ENCODE data around the gene SORL1.

SORL1 gene

DNA sequence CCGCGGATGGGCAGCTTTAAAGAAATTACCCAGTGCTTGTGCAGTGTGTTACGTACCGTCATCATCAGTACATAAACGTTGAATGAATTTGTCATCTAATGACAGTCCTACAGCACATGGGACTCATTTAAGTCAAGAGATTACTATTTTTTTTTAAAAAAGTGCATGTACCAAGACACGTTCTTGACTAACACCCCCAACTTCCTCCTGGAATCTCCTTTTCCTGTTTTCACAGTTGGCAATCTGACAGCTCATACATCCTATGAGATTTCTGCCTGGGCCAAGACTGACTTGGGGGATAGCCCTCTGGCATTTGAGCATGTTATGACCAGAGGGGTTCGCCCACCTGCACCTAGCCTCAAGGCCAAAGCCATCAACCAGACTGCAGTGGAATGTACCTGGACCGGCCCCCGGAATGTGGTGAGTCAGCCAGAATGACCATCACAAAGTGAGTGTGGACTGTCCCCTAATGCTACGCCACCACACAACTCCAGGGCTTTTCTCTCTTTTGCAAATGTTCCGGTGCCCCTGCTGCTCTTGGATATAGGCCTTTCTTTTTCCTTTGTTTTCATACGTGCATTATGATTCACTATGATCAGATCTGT lies 162.6 kb downstream of the SORL1 start:
- H3K4me2 ChIP-seq (ENCODE audit: low read depth, low read length, poor library complexity, severe bottlenecking) = no peak overlapping the region
- no peaks in the 10 kb centered on the region for H3K4me1 ChIP-seq (ENCODE audit: insufficient read depth, low read length, poor library complexity, severe bottlenecking)
- H3K79me2 ChIP-seq (ENCODE audit: insufficient read depth, low read length) = no peaks in the 10 kb centered on the region
- H3K9me2 ChIP-seq (replicated peaks; ENCODE audit: low read depth, low read length) = no peaks in the 10 kb centered on the region
- H3K27me3 ChIP-seq (ENCODE audit: insufficient read depth, low read length, poor library complexity, severe bottlenecking) = no peaks in the 10 kb centered on the region
- H3K9ac ChIP-seq (ENCODE audit: low read depth, low read length, poor library complexity, severe bottlenecking) = no peak overlapping the region
- no peaks in the 10 kb centered on the region for H3F3A ChIP-seq (ENCODE audit: low read depth)
- TF ChIP-seq EZH2phosphoT487 (IDR thresholded peaks at IDR 0.05; ENCODE audit: borderline replicate concordance) = no peak
- TF ChIP-seq, protein P1, sequence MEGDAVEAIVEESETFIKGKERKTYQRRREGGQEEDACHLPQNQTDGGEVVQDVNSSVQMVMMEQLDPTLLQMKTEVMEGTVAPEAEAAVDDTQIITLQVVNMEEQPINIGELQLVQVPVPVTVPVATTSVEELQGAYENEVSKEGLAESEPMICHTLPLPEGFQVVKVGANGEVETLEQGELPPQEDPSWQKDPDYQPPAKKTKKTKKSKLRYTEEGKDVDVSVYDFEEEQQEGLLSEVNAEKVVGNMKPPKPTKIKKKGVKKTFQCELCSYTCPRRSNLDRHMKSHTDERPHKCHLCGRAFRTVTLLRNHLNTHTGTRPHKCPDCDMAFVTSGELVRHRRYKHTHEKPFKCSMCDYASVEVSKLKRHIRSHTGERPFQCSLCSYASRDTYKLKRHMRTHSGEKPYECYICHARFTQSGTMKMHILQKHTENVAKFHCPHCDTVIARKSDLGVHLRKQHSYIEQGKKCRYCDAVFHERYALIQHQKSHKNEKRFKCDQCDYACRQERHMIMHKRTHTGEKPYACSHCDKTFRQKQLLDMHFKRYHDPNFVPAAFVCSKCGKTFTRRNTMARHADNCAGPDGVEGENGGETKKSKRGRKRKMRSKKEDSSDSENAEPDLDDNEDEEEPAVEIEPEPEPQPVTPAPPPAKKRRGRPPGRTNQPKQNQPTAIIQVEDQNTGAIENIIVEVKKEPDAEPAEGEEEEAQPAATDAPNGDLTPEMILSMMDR (conservative IDR thresholded peaks at IDR 0.05; ENCODE audit: low read length) = no peak
- no peak overlapping the region for H3K4me3 ChIP-seq (ENCODE audit: low read length, poor library complexity, severe bottlenecking)
- H4K20me1 ChIP-seq (ENCODE audit: insufficient read depth, low read length, poor library complexity, severe bottlenecking) = no peaks in the 10 kb centered on the region
- no peaks in the 10 kb centered on the region for H3K9me3 ChIP-seq (ENCODE audit: insufficient read depth, low read depth, low read length)
- no peak overlapping the region for H2AFZ ChIP-seq (ENCODE audit: low read length)
- peaks cover 100% of the 10 kb centered on the region for H3K36me3 ChIP-seq (ENCODE audit: insufficient read depth, low read length)

DNA sequence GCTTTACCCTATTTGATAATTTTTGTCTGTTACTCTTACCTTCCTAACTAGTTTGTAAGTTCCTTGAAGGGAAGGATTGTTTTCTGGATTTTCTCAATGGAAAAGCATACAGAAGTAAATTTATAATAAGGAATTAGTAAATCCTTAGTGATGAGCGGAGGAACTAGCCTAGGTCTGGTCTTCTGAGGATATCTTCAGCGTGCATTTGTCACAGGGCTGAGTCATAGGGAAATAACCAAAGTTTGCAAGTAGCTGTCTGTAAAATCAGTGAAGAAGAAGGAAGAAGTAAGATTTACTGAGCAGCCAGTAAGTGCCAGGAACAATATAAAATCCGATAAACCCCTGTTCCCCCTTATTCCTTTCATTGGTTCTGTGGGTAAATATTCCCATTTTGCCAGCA lies 163.4 kb downstream of the SORL1 start:
- TF ChIP-seq, protein P1 (conservative IDR thresholded peaks at IDR 0.05; ENCODE audit: low read length) = no peak
- TF ChIP-seq EZH2phosphoT487 (IDR thresholded peaks at IDR 0.05; ENCODE audit: borderline replicate concordance) = no peak
- Histone ChIP-seq H3K36me3 (ENCODE audit: insufficient read depth, low read length) (peaks cover 100% of the 10 kb centered on the region), H3K27me3 (ENCODE audit: insufficient read depth, low read length, poor library complexity, severe bottlenecking) (no peaks in the 10 kb centered on the region)

DNA sequence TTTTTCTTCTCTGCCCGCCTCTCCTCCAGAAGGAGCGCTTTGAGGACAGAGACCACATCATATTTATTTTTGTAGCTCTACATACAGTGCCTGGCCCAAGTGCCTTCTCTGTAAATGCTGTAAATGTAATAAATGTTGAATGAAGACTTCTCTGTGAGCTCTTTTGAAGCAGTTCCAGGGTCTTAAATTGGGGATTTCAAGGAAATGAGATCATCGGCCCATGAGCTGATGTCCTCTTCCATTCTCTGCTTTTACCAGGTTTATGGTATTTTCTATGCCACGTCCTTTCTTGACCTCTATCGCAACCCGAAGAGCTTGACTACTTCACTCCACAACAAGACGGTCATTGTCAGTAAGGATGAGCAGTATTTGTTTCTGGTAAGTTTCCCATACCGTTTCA lies 166.4 kb downstream of the SORL1 start:
- Histone ChIP-seq H3K36me3 (ENCODE audit: insufficient read depth, low read length) (peaks cover 100% of the 10 kb centered on the region), H3K4me3 (ENCODE audit: low read length, poor library complexity, severe bottlenecking) (no peak overlapping the region), H3K9me2 (replicated peaks; ENCODE audit: low read depth, low read length) (no peaks in the 10 kb centered on the region), H3K9me3 (ENCODE audit: insufficient read depth, low read depth, low read length) (no peaks in the 10 kb centered on the region), H4K20me1 (ENCODE audit: insufficient read depth, low read length, poor library complexity, severe bottlenecking) (no peaks in the 10 kb centered on the region), H2AFZ (ENCODE audit: low read length) (no peak overlapping the region), H3K4me1 (ENCODE audit: insufficient read depth, low read length, poor library complexity, severe bottlenecking) (no peaks in the 10 kb centered on the region), H3K27me3 (ENCODE audit: insufficient read depth, low read length, poor library complexity, severe bottlenecking) (no peaks in the 10 kb centered on the region), H3K79me2 (ENCODE audit: insufficient read depth, low read length) (no peaks in the 10 kb centered on the region), H3F3A (ENCODE audit: low read depth) (no peaks in the 10 kb centered on the region), H3K9ac (ENCODE audit: low read depth, low read length, poor library complexity, severe bottlenecking) (no peak overlapping the region), H3K4me2 (ENCODE audit: low read depth, low read length, poor library complexity, severe bottlenecking) (no peak overlapping the region)
- no peak for TF ChIP-seq EZH2phosphoT487 (IDR thresholded peaks at IDR 0.05; ENCODE audit: borderline replicate concordance)
- TF ChIP-seq, protein P1 (conservative IDR thresholded peaks at IDR 0.05; ENCODE audit: low read length) = no peak

More for the DNA sequence above, 163.4 kb downstream of the SORL1 start:
- Histone ChIP-seq H3K9ac (ENCODE audit: low read depth, low read length, poor library complexity, severe bottlenecking) (no peak overlapping the region), H3K9me3 (ENCODE audit: insufficient read depth, low read depth, low read length) (no peaks in the 10 kb centered on the region), H3F3A (ENCODE audit: low read depth) (no peaks in the 10 kb centered on the region), H3K4me3 (ENCODE audit: low read length, poor library complexity, severe bottlenecking) (no peak overlapping the region), H3K4me2 (ENCODE audit: low read depth, low read length, poor library complexity, severe bottlenecking) (no peak overlapping the region), H2AFZ (ENCODE audit: low read length) (no peak overlapping the region), H3K9me2 (replicated peaks; ENCODE audit: low read depth, low read length) (no peaks in the 10 kb centered on the region), H4K20me1 (ENCODE audit: insufficient read depth, low read length, poor library complexity, severe bottlenecking) (no peaks in the 10 kb centered on the region), H3K79me2 (ENCODE audit: insufficient read depth, low read length) (no peaks in the 10 kb centered on the region), H3K4me1 (ENCODE audit: insufficient read depth, low read length, poor library complexity, severe bottlenecking) (no peaks in the 10 kb centered on the region)

Measured in Loucy (cell line).